Measurements from ENCODE around the gene CFAP53. TPM values are rescaled to one million over a fixed set of nuclear protein-coding genes. Genes with fewer than 3 reads are reported as not detected.

Gene CFAP53
- total and polyA plus RNA-seq, 2 of the 13 experiments (the other 11 are each of a cell fraction or from before 2014, with no cell fraction given): 0.05 to 0.07 TPM

DNA sequence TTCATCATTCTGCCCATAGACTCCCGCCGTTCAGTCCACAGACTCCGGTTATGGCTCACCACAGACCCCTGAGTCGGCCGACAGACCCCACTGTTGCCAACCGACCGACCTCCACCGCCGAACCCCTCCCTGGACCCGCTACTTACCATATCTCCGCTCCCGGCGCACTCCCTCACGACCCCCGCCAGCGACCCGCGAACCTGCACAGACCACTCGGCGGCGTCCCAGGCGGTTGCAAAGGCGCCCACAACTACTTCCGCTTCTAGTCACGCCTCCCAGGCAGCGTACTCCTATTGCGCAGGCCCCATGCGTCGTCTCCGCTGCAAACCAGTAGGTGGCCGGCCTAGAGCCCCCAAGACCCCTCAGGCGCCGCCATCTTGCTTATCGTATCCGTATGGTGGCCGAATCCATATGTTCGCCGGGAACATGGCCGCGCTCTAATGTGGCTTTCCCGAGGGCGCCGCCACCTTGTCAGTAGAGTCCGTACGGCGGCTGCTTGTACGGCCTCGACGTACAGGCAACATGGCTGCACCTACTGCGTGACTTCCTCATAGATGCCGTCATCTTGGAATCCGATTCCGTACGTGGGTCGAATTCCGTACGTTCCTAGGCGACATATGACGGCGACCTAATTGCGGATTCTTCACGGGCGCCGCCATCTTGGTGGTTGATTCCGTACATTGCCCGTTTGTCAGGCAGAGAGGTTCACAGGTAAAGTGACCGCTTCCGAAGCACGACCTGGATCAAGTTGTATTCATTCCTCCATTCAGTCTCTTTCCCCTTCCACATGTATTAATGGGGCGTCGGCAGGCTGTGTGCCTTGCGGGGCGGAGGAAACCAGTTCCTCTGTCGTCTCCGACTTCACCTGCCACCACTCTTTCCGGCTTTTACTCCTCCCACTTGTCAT is 21.4 kb upstream of the CFAP53 start, which contains the start of gene CXXC1 (continued):
- TF ChIP-seq MED1 (CRISPR knock-in tag; IDR thresholded peaks at IDR 0.05) (peak; percentile 66; the same call in 1 of the 2 replicates), ZIK1 (CRISPR knock-in tag; IDR thresholded peaks at IDR 0.05; ENCODE audit: borderline replicate concordance, low read depth) (0 out of 2 replicates have a peak, but pooled peaks have one; percentile 70), NR2F1 (CRISPR knock-in tag; IDR thresholded peaks at IDR 0.05) (no peak), ZNF747 (CRISPR knock-in tag; IDR thresholded peaks at IDR 0.05; ENCODE audit: borderline replicate concordance) (peak; percentile 76; the same call in 1 of the 2 replicates), STAG1 (CRISPR knock-in tag; IDR thresholded peaks at IDR 0.05) (peak; percentile 27; the same call in 1 of the 2 replicates), NFE2L2 (IDR thresholded peaks at IDR 0.05; ENCODE audit: low read length) (no peak; the same call in 1 of the 2 replicates), ZNF883 (CRISPR knock-in tag; IDR thresholded peaks at IDR 0.05; ENCODE audit: not compliant biosample characterization) (peak; percentile 28), ZNF550 (CRISPR knock-in tag; IDR thresholded peaks at IDR 0.05; ENCODE audit: borderline replicate concordance) (no peak), ZNF567 (CRISPR knock-in tag; IDR thresholded peaks at IDR 0.05; ENCODE audit: borderline replicate concordance) (no peak), ZNF670 (CRISPR knock-in tag; IDR thresholded peaks at IDR 0.05; ENCODE audit: borderline replicate concordance) (peak; percentile 25; the same call in 1 of the 2 replicates), ZNF709 (CRISPR knock-in tag; IDR thresholded peaks at IDR 0.05) (peak; percentile 39; the same call in 1 of the 2 replicates), RBFOX2 (IDR thresholded peaks at IDR 0.05; ENCODE audit: low read depth, low read length) (peak; percentile 85), MED8 (CRISPR knock-in tag; IDR thresholded peaks at IDR 0.05; ENCODE audit: insufficient replicate concordance) (no peak), ZNF274 (CRISPR knock-in tag; IDR thresholded peaks at IDR 0.05) (peak; percentile 32), PRPF4 (IDR thresholded peaks at IDR 0.05; ENCODE audit: low read depth, low read length, poor library complexity, severe bottlenecking) (no peak), ZNF792 (CRISPR knock-in tag; IDR thresholded peaks at IDR 0.05) (0 out of 2 replicates have a peak, but pooled peaks have one; percentile 50), ARNT2 (CRISPR knock-in tag; IDR thresholded peaks at IDR 0.05; ENCODE audit: low read depth) (peak; percentile 68; the same call in 1 of the 2 replicates)
- TF ChIP-seq, protein P1, sequence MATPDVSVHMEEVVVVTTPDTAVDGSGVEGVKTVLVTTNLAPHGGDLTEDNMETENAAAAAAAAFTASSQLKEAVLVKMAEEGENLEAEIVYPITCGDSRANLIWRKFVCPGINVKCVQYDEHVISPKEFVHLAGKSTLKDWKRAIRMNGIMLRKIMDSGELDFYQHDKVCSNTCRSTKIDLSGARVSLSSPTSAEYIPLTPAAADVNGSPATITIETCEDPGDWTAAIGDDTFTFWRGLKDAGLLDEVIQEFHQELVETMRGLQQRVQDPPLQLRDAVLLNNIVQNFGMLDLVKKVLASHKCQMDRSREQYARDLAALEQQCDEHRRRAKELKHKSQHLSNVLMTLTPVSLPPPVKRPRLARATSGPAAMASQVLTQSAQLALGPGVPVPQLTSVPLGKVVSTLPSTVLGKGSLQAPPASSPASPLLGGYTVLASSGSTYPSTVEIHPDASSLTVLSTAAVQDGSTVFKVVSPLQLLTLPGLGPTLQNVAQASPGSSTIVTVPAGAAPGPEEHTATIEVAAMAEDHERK (CRISPR knock-in tag; IDR thresholded peaks at IDR 0.05; ENCODE audit: low read depth): peak; percentile 91
- TF ChIP-seq, protein P2, sequence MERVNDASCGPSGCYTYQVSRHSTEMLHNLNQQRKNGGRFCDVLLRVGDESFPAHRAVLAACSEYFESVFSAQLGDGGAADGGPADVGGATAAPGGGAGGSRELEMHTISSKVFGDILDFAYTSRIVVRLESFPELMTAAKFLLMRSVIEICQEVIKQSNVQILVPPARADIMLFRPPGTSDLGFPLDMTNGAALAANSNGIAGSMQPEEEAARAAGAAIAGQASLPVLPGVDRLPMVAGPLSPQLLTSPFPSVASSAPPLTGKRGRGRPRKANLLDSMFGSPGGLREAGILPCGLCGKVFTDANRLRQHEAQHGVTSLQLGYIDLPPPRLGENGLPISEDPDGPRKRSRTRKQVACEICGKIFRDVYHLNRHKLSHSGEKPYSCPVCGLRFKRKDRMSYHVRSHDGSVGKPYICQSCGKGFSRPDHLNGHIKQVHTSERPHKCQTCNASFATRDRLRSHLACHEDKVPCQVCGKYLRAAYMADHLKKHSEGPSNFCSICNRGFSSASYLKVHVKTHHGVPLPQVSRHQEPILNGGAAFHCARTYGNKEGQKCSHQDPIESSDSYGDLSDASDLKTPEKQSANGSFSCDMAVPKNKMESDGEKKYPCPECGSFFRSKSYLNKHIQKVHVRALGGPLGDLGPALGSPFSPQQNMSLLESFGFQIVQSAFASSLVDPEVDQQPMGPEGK (CRISPR knock-in tag; IDR thresholded peaks at IDR 0.05): peak; percentile 78
- TF ChIP-seq, protein P3, sequence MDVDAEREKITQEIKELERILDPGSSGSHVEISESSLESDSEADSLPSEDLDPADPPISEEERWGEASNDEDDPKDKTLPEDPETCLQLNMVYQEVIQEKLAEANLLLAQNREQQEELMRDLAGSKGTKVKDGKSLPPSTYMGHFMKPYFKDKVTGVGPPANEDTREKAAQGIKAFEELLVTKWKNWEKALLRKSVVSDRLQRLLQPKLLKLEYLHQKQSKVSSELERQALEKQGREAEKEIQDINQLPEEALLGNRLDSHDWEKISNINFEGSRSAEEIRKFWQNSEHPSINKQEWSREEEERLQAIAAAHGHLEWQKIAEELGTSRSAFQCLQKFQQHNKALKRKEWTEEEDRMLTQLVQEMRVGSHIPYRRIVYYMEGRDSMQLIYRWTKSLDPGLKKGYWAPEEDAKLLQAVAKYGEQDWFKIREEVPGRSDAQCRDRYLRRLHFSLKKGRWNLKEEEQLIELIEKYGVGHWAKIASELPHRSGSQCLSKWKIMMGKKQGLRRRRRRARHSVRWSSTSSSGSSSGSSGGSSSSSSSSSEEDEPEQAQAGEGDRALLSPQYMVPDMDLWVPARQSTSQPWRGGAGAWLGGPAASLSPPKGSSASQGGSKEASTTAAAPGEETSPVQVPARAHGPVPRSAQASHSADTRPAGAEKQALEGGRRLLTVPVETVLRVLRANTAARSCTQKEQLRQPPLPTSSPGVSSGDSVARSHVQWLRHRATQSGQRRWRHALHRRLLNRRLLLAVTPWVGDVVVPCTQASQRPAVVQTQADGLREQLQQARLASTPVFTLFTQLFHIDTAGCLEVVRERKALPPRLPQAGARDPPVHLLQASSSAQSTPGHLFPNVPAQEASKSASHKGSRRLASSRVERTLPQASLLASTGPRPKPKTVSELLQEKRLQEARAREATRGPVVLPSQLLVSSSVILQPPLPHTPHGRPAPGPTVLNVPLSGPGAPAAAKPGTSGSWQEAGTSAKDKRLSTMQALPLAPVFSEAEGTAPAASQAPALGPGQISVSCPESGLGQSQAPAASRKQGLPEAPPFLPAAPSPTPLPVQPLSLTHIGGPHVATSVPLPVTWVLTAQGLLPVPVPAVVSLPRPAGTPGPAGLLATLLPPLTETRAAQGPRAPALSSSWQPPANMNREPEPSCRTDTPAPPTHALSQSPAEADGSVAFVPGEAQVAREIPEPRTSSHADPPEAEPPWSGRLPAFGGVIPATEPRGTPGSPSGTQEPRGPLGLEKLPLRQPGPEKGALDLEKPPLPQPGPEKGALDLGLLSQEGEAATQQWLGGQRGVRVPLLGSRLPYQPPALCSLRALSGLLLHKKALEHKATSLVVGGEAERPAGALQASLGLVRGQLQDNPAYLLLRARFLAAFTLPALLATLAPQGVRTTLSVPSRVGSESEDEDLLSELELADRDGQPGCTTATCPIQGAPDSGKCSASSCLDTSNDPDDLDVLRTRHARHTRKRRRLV (CRISPR knock-in tag; IDR thresholded peaks at IDR 0.05): 0 out of 2 replicates have a peak, but pooled peaks have one; percentile 70
